Caco-2 (cell line): ENCODE results near the gene TM2D1. TPM values are rescaled to one million over a fixed set of nuclear protein-coding genes. Genes with fewer than 3 reads are reported as not detected.
"Not testable (repeated sequence)": the region's sequence is repeated elsewhere in the genome, so short reads cannot be mapped to it uniquely, and the experiment has no call there.

Source experiments
- BruUV-seq: library from RNA; stranded (reverse); fragments of 400-500 nt; replicated peaks from 2 replicates; lab custom pipeline; 2021; lab: Mats Ljungman, UMichigan
- CTCF ChIA-PET: fragments of 300-600 bp; sonication (Branson Sonifier 250); formaldehyde crosslinking; loops from one replicate; lab custom pipeline; 2022; ENCODE audit warnings: antibody characterized with exemption; lab: Charles Lee
- POLR2A ChIA-PET: fragments of 300-600 bp; sonication (Branson Sonifier 250); formaldehyde crosslinking; loops from one replicate; lab custom pipeline; 2022; ENCODE audit warnings: antibody characterized with exemption; lab: Charles Lee
- DNase-seq, 2 experiments: peaks; one replicate each; pipeline versions ENCODE4 v3.0.0 to v3.0.0-alpha.2; 2020 to 2022
- H3K27me3 ChIP-seq: replicated peaks from 2 replicates; pipeline ENCODE4 v1.6.0; 2011; ENCODE audit warnings: low read length; ENCODE audit not compliant: control insufficient read depth, insufficient read depth
- H3K36me3 ChIP-seq: 2 replicates; pipeline ENCODE4 v1.5.1; 2011; ENCODE audit warnings: low read length; ENCODE audit not compliant: control insufficient read depth, insufficient read depth
- H3K4me1 ChIP-seq: fragments of 250-450 bp; sonication (Bioruptor Pico); 2 replicates; pipeline ENCODE4 v1.5.1; 2020; ENCODE audit warnings: mild to moderate bottlenecking
- H3K4me3 ChIP-seq: 2 replicates; pipeline ENCODE4 v1.5.1; 2011; ENCODE audit warnings: low read depth, mild to moderate bottlenecking, control low read depth, low read length
- H3K9me3 ChIP-seq: fragments of 250-450 bp; sonication (Bioruptor Pico); 2 replicates; pipeline ENCODE4 v1.5.1; 2020; ENCODE audit warnings: mild to moderate bottlenecking, moderate library complexity
- H3K27ac Mint-ChIP-seq: one replicate; pipeline ENCODE4 v1.8.0; 2022; ENCODE audit warnings: mixed read lengths; ENCODE audit not compliant: unreplicated experiment
- H3K27me3 Mint-ChIP-seq: one replicate; pipeline ENCODE4 v1.8.0; 2022; ENCODE audit warnings: mixed read lengths; ENCODE audit not compliant: insufficient read depth, unreplicated experiment
- H3K36me3 Mint-ChIP-seq: one replicate; pipeline ENCODE4 v1.8.0; 2022; ENCODE audit warnings: mild to moderate bottlenecking, mixed read lengths; ENCODE audit not compliant: insufficient read depth, unreplicated experiment
- H3K4me1 Mint-ChIP-seq: one replicate; pipeline ENCODE4 v1.8.0; 2022; ENCODE audit warnings: low read depth, mixed read lengths; ENCODE audit not compliant: unreplicated experiment
- H3K4me3 Mint-ChIP-seq: one replicate; pipeline ENCODE4 v1.8.0; 2022; ENCODE audit warnings: mild to moderate bottlenecking, moderate library complexity, mixed read lengths; ENCODE audit not compliant: unreplicated experiment
- H3K9me3 Mint-ChIP-seq: one replicate; pipeline ENCODE4 v1.8.0; 2022; ENCODE audit warnings: mixed read lengths; ENCODE audit not compliant: unreplicated experiment
- intact Hi-C: fragments of 100-400 bp; cut with micrococcal nuclease; formaldehyde crosslinking; loops from one replicate; pipeline ENCODE4 v1.10.0; 2022; ENCODE audit not compliant: unreplicated experiment
- total RNA-seq: library from RNA; stranded (reverse); gene quantifications from 2 replicates; pipeline ENCODE4 v1.2.3, GENCODE V29; 2022
- TF ChIP-seq, protein P1 (sequence below), 2 experiments: fragments of 200-600 bp in 1 of 2; IDR thresholded peaks; 1 replicate in 1 of 2; 2 replicates in 1 of 2; pipeline versions ENCODE4 v1.5.1 to v1.8.0; 2011 to 2022; ENCODE audit warnings: antibody characterized with exemption in 1 of 2, control low read depth in 1 of 2, inconsistent platforms in 1 of 2, low read depth in 1 of 2, low read length in 1 of 2, mild to moderate bottlenecking in 1 of 2, moderate library complexity in 1 of 2; ENCODE audit not compliant: insufficient read depth in 1 of 2, severe bottlenecking in 1 of 2, unreplicated experiment in 1 of 2

The TM2D1 gene
- total RNA-seq, 1 experiment from 2014 or later, result 16.3 TPM

DNA sequence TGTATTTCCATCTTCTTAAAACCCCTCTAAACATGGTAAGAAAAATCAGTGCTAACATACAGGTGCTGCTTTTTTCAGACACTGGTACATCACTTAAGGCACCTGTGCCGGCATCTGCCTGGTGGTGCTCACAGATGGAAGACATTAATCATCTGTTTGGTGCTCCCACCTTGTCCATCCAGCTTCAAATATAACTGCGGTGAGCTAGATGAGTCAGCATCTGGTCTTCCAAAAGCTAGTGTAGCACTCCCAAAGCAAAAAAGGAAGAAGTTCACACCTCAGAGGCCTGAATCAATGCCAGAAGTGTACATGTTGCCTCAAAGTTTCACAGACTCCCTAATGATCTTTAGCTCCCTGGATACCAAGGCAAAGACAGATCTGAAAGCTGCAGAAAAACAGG, 44.4 kb downstream of the TM2D1 start:
- Mint-ChIP-seq H3K36me3 (no peaks in the 10 kb centered on the region), H3K27ac (no peak overlapping the region)

DNA sequence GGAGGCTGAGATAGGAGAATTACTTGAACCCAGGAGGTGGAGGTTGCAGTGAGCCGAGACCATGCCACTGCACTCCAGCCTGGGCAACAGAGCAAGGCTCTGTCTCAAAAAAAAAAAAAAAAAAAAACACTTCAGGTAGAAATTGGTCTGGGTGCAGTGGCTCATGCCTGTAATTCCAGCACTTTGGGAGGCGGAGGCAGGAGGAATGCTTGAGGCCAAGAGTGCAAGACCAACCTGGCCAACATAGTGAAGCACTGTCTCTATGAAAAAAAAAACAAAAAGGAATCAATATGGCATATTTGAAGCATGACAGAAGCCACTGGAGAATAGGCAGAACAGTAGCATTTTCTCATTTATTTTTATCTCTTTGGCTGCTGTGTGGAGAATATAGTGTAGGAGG, 48.1 kb downstream of the TM2D1 start:
- DNase-seq, H3K27ac Mint-ChIP-seq, BruUV-seq, H3K36me3 Mint-ChIP-seq, H3K27me3 ChIP-seq, H3K36me3 ChIP-seq, H3K4me1 ChIP-seq, CTCF ChIA-PET, POLR2A ChIA-PET, H3K4me1 Mint-ChIP-seq, H3K27me3 Mint-ChIP-seq, H3K4me3 Mint-ChIP-seq, H3K4me3 ChIP-seq, H3K9me3 ChIP-seq, H3K9me3 Mint-ChIP-seq, intact Hi-C loops: not testable (repeated sequence)

More for the DNA sequence above, 44.4 kb downstream of the TM2D1 start:
- intact Hi-C loops, result no loop called here
- no peak overlapping the region for H3K4me3 Mint-ChIP-seq
- H3K4me1 ChIP-seq, result peaks cover 26% of the 10 kb centered on the region
- H3K9me3 ChIP-seq, result no peaks in the 10 kb centered on the region
- CTCF ChIA-PET, result no interaction called here
- H3K4me1 Mint-ChIP-seq, result no peaks in the 10 kb centered on the region
- TF ChIP-seq, protein P1, sequence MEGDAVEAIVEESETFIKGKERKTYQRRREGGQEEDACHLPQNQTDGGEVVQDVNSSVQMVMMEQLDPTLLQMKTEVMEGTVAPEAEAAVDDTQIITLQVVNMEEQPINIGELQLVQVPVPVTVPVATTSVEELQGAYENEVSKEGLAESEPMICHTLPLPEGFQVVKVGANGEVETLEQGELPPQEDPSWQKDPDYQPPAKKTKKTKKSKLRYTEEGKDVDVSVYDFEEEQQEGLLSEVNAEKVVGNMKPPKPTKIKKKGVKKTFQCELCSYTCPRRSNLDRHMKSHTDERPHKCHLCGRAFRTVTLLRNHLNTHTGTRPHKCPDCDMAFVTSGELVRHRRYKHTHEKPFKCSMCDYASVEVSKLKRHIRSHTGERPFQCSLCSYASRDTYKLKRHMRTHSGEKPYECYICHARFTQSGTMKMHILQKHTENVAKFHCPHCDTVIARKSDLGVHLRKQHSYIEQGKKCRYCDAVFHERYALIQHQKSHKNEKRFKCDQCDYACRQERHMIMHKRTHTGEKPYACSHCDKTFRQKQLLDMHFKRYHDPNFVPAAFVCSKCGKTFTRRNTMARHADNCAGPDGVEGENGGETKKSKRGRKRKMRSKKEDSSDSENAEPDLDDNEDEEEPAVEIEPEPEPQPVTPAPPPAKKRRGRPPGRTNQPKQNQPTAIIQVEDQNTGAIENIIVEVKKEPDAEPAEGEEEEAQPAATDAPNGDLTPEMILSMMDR (IDR thresholded peaks at IDR 0.05; ENCODE audit: insufficient read depth in 1 of 2, low read depth in 1 of 2, low read length in 1 of 2, severe bottlenecking in 1 of 2, unreplicated experiment in 1 of 2), result no peak
- no peak overlapping the region for H3K4me3 ChIP-seq
- no peaks in the 10 kb centered on the region for H3K27me3 Mint-ChIP-seq
- H3K27me3 ChIP-seq, result no peaks in the 10 kb centered on the region
- no TSS peak for BruUV-seq
- no peak for DNase-seq
- no peaks in the 10 kb centered on the region for H3K9me3 Mint-ChIP-seq
- H3K36me3 ChIP-seq, result no peaks in the 10 kb centered on the region
- POLR2A ChIA-PET, result no interaction called here

DNA sequence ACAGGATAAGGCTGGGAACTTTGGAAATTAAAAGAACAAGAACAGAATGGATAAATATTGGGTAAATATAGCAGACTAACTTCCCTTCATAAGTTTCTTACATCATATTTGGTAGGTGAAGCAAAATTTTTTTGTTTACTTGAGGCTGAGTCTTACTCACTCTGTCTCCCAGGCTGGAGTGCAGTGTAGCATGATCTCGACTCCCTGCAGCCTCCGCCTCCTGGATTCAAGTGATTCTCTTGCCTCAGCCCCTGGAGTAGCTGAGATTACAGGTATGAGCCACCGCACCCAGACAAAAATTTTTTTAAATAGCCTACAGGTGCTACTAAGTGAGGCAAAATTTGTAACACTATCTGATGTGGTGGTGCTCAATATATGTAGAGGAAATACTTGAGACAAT, 50.7 kb downstream of the TM2D1 start:
- no peak overlapping the region for H3K4me3 ChIP-seq
- Mint-ChIP-seq H3K9me3 (no peaks in the 10 kb centered on the region), H3K36me3 (no peaks in the 10 kb centered on the region), H3K4me1 (no peaks in the 10 kb centered on the region), H3K27ac (no peak overlapping the region), H3K4me3 (no peak overlapping the region), H3K27me3 (no peaks in the 10 kb centered on the region)
- no peaks in the 10 kb centered on the region for H3K36me3 ChIP-seq
- intact Hi-C loops, result no loop called here
- ChIA-PET CTCF (no interaction called here), POLR2A (no interaction called here)
- TF ChIP-seq, protein P1 (IDR thresholded peaks at IDR 0.05; ENCODE audit: insufficient read depth in 1 of 2, low read depth in 1 of 2, low read length in 1 of 2, severe bottlenecking in 1 of 2, unreplicated experiment in 1 of 2), result no peak
- BruUV-seq, result no TSS peak
- H3K9me3 ChIP-seq, result no peaks in the 10 kb centered on the region
- no peak for DNase-seq
- no peaks in the 10 kb centered on the region for H3K27me3 ChIP-seq
- 0 out of 2 replicates have a peak, but pooled peaks cover 6% of the 10 kb centered on the region for H3K4me1 ChIP-seq

DNA sequence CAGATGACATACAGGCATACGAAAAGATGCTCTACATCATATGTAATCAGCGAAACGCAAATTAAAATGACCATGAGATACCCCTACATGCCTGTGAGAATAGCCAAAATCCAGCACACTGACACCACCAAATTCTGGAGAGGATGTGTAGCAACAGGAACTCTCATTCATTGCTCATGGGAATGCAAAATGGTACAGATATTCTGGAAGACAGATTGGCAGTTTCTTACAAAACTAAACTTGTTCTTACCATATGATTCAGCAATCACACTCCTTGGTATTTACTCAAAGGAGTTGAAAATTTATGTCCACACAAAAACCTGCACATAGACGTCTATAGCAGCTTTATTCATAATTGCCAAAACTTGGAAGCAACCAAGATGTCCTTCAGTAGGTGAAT, 52.6 kb downstream of the TM2D1 start:
- H3K9me3 Mint-ChIP-seq, result no peaks in the 10 kb centered on the region
- POLR2A ChIA-PET, result no interaction called here

More for the DNA sequence above, 52.6 kb downstream of the TM2D1 start:
- Histone ChIP-seq H3K4me3 (no peak overlapping the region), H3K4me1 (no peaks in the 10 kb centered on the region), H3K27me3 (no peaks in the 10 kb centered on the region), H3K36me3 (no peaks in the 10 kb centered on the region), H3K9me3 (no peaks in the 10 kb centered on the region)
- CTCF ChIA-PET, result no interaction called here
- DNase-seq, result no peak
- TF ChIP-seq, protein P1 (IDR thresholded peaks at IDR 0.05; ENCODE audit: insufficient read depth in 1 of 2, low read depth in 1 of 2, low read length in 1 of 2, severe bottlenecking in 1 of 2, unreplicated experiment in 1 of 2), result no peak
- no peaks in the 10 kb centered on the region for H3K4me1 Mint-ChIP-seq
- no peak overlapping the region for H3K27ac Mint-ChIP-seq
- intact Hi-C loops, result no loop called here
- no peak overlapping the region for H3K4me3 Mint-ChIP-seq
- no peaks in the 10 kb centered on the region for H3K36me3 Mint-ChIP-seq
- no peaks in the 10 kb centered on the region for H3K27me3 Mint-ChIP-seq
- no TSS peak for BruUV-seq
